ENCODE data around the gene EDC4.
A peak's percentile ranks its signal among the peaks of the same experiment; 100 is the strongest.

The EDC4 gene

DNA sequence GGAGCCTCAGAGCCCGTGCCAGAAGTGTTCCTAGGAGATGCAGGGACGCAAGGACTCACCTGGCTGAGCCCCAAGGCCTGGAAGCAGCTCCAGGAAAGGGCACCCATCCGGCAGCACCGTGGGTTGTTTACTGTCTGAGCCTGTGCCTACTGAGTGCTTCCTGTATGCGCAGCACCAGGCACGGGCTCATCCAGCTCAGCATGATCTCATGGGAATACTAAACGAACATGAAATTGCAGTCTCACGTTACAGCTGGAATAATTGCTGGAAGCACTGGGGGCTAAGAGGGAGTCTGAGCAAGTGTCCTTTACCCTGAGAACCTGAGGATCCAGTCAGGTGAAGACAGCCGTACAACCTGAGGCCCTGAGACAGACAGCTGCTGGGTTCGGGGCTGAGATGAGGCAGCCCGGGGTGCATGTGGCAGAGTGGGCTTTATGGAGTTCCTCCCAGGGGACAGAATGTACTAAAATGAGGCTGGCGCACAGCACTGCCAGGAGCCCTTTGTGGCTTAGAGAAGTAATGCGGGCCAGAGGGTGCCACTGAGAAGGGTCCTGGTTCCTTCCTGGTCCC lies 53.4 kb downstream of the EDC4 start:
- H3K9me3 Mint-ChIP-seq: no peaks in the 10 kb centered on the region
- H3K27me3 Mint-ChIP-seq: no peaks in the 10 kb centered on the region
- peak overlapping the region; percentile 51 for H3K27ac Mint-ChIP-seq
- peaks cover 19% of the 10 kb centered on the region for H3K4me1 Mint-ChIP-seq
- no peaks in the 10 kb centered on the region for H3K36me3 Mint-ChIP-seq
- H3K4me3 Mint-ChIP-seq: no peak overlapping the region

GRCh38 chr16:67927131-67927941 lies 54.5 kb downstream of the EDC4 start:
- Mint-ChIP-seq H3K36me3 (no peaks in the 10 kb centered on the region), H3K9me3 (no peaks in the 10 kb centered on the region), H3K27ac (no peak overlapping the region), H3K4me1 (peaks cover 11% of the 10 kb centered on the region), H3K27me3 (no peaks in the 10 kb centered on the region), H3K4me3 (no peak overlapping the region)

- no peaks in the 10 kb centered on the region for H3K36me3 Mint-ChIP-seq
- no peak overlapping the region for H3K4me3 Mint-ChIP-seq
- H3K27me3 Mint-ChIP-seq: no peaks in the 10 kb centered on the region
- no peaks in the 10 kb centered on the region for H3K9me3 Mint-ChIP-seq
- no peak overlapping the region for H3K27ac Mint-ChIP-seq
- H3K4me1 Mint-ChIP-seq: peaks cover 9% of the 10 kb centered on the region
Measured at GRCh38 chr16:67928147-67928546, 55.3 kb downstream of the EDC4 start.

DNA sequence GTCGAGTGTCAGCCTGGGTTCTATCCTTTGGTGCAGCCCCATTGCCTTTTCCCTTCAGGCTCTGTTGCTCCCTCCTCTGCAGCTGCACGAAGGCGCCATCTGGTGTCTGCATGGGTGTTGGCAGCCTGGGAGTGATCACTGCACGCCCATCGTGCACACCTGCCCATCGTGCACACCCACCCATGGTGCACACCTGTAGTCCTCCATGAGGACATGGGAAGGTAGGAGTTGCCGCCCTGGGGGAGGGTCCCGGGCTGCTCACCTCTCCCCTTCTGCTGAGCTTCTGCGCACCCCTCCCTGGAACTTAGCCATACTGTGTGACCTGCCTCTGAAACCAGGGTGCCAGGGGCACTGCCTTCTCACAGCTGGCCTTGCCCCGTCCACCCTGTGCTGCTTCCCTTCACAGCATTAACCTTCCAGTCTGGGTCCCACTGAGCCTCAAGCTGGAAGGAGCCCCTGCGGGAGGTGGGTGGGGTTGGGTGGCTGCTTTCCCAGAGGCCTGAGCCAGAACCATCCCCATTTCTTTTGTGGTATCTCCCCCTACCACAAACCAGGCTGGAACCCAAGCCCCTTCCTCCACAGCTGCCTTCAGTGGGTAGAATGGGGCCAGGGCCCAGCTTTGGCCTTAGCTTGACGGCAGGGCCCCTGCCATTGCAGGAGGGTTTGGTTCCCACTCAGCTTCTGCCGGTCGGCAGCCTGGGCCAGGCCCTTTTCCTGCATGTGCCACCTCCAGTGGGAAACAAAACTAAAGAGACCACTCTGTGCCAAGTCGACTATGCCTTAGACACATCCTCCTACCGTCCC lies 55.9 kb downstream of the EDC4 start:
- H3K9me3 Mint-ChIP-seq: no peaks in the 10 kb centered on the region
- H3K27ac Mint-ChIP-seq: no peak overlapping the region
- peaks cover 9% of the 10 kb centered on the region for H3K4me1 Mint-ChIP-seq
- H3K36me3 Mint-ChIP-seq: peaks cover 1% of the 10 kb centered on the region
- H3K27me3 Mint-ChIP-seq: no peaks in the 10 kb centered on the region
- no peak overlapping the region for H3K4me3 Mint-ChIP-seq

GRCh38 chr16:67930191-67930590 lies 57.3 kb downstream of the EDC4 start:
- Mint-ChIP-seq H3K27me3 (no peaks in the 10 kb centered on the region), H3K4me3 (no peak overlapping the region), H3K4me1 (peaks cover 22% of the 10 kb centered on the region), H3K36me3 (peaks cover 4% of the 10 kb centered on the region), H3K27ac (no peak overlapping the region), H3K9me3 (no peaks in the 10 kb centered on the region)

DNA sequence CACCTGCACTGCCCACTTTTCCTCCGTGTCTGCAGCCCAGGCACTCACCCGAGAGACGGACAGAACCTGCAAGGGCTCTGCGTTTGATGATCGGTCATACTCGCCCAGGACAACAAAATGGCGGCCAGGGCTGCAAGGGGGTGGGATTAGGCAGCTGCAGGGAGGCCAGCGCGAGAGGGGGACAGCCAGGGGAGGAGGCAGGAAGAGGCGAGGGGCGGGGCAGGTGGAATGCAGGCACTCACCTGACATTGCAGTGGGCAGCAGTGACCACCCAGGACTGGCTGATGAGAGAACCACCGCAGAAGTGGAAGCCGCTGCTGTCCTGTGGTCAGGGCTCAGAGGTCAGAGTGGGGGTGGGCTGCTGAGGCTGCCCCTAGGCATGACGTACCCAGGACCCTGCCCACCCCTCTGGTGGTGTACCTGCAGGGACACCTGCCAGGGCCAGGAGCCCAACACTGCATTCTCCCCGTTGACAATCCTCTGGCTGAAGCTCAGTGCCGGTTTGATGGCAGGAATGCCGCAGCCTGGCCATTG lies 57.9 kb downstream of the EDC4 start:
- Mint-ChIP-seq H3K4me1 (peaks cover 27% of the 10 kb centered on the region), H3K27me3 (no peaks in the 10 kb centered on the region), H3K9me3 (no peaks in the 10 kb centered on the region), H3K4me3 (no peak overlapping the region), H3K36me3 (peaks cover 6% of the 10 kb centered on the region), H3K27ac (no peak overlapping the region)
